CD14-positive monocyte (primary cell): ENCODE results near the gene IRF2BP2. TPM values are rescaled to one million over a fixed set of nuclear protein-coding genes. Genes with fewer than 3 reads are reported as not detected.
A peak's percentile ranks its signal among the peaks of the same experiment; 100 is the strongest.
"Not testable (repeated sequence)": the region's sequence is repeated elsewhere in the genome, so short reads cannot be mapped to it uniquely, and the experiment has no call there.

Source experiments
- DNase-seq, 3 donors: peaks; one replicate each; pipeline ENCODE4 v3.0.0-alpha.2; 2011 to 2022
- H2AFZ ChIP-seq: 2 replicates; pipeline ENCODE4 v1.6.0; 2012; ENCODE audit warnings: mild to moderate bottlenecking, low read depth, low read length, inconsistent platforms; ENCODE audit not compliant: insufficient read depth, poor library complexity, severe bottlenecking
- H3K27ac ChIP-seq, 2 donors: 1 replicate in 1 of 2; 2 replicates in 1 of 2; pipeline ENCODE4 v1.5.1; 2012 to 2013; ENCODE audit warnings: low read length in 2 of 2, control low read depth in 1 of 2, inconsistent platforms in 1 of 2, low read depth in 1 of 2, mild to moderate bottlenecking in 1 of 2
- H3K27me3 ChIP-seq, 2 donors: one replicate each; pipeline versions ENCODE4 v1.6.0 to v1.6.1; 2011 to 2013; ENCODE audit warnings: low read length in 2 of 2; ENCODE audit not compliant: control insufficient read depth in 2 of 2, insufficient read depth in 2 of 2
- H3K36me3 ChIP-seq, 2 donors: replicated peaks in 1 of 2; 1 replicate in 1 of 2; 2 replicates in 1 of 2; pipeline versions ENCODE4 v1.5.1 to v1.6.1; 2012 to 2013; ENCODE audit warnings: low read length in 2 of 2, control low read depth in 1 of 2, inconsistent platforms in 1 of 2, mild to moderate bottlenecking in 1 of 2; ENCODE audit not compliant: insufficient read depth in 2 of 2, control insufficient read depth in 1 of 2
- H3K4me1 ChIP-seq, 2 donors: 1 replicate in 1 of 2; 2 replicates in 1 of 2; pipeline versions ENCODE4 v1.5.1 to v1.6.1; 2012 to 2013; ENCODE audit warnings: low read length in 2 of 2, control low read depth in 1 of 2, inconsistent platforms in 1 of 2, mild to moderate bottlenecking in 1 of 2, moderate library complexity in 1 of 2; ENCODE audit not compliant: insufficient read depth in 2 of 2, control insufficient read depth in 1 of 2
- H3K4me2 ChIP-seq: replicated peaks from 2 replicates; pipeline ENCODE3; 2012; ENCODE audit warnings: low read length, moderate library complexity, mild to moderate bottlenecking; ENCODE audit not compliant: poor library complexity, severe bottlenecking; ENCODE audit errors: extremely low read depth
- H3K4me3 ChIP-seq, 3 experiments: fragments of 200-600 bp in 1 of 3; sonication (generic) in 1 of 3; replicated peaks in 1 of 3; 1 replicate in 2 of 3; 2 replicates in 1 of 3; pipeline ENCODE4 v1.5.1; 2011 to 2013; ENCODE audit warnings: low read length in 3 of 3, mild to moderate bottlenecking in 3 of 3, control low read depth in 2 of 3, low read depth in 2 of 3, inconsistent platforms in 1 of 3, moderate library complexity in 1 of 3
- H3K79me2 ChIP-seq: 2 replicates; pipeline ENCODE4 v1.6.0; 2012; ENCODE audit warnings: mild to moderate bottlenecking, control low read depth, inconsistent platforms, low read length, moderate library complexity; ENCODE audit not compliant: insufficient read depth
- H3K9ac ChIP-seq: 2 replicates; pipeline ENCODE4 v1.6.0; 2017; ENCODE audit warnings: low read length, mild to moderate bottlenecking; ENCODE audit not compliant: insufficient read depth, poor library complexity, severe bottlenecking
- H3K9me3 ChIP-seq, 2 donors: replicated peaks in 1 of 2; 1 replicate in 1 of 2; 2 replicates in 1 of 2; pipeline versions ENCODE4 v1.5.1 to v1.6.1; 2012 to 2013; ENCODE audit warnings: low read length in 2 of 2, control low read depth in 1 of 2; ENCODE audit not compliant: control insufficient read depth in 1 of 2, insufficient read depth in 1 of 2
- H4K20me1 ChIP-seq: 2 replicates; pipeline ENCODE4 v1.6.0; 2012; ENCODE audit warnings: mild to moderate bottlenecking, low read length, control low read depth, moderate library complexity; ENCODE audit not compliant: insufficient read depth
- H3K27ac Mint-ChIP-seq, 7 donors: one replicate each; pipeline ENCODE4 v1.8.0; 2020; ENCODE audit warnings: mild to moderate bottlenecking in 7 of 7, mixed read lengths in 7 of 7, moderate library complexity in 6 of 7, inconsistent platforms in 2 of 7
- H3K27me3 Mint-ChIP-seq, 3 donors: one replicate each; pipeline ENCODE4 v1.8.0; 2021 to 2022; ENCODE audit warnings: low read depth in 3 of 3, mild to moderate bottlenecking in 3 of 3, mixed read lengths in 3 of 3, moderate library complexity in 3 of 3, inconsistent platforms in 1 of 3
- H3K36me3 Mint-ChIP-seq, 2 donors: one replicate each; pipeline ENCODE4 v1.8.0; 2020; ENCODE audit warnings: mixed read lengths in 2 of 2, inconsistent platforms in 1 of 2, mild to moderate bottlenecking in 1 of 2
- H3K4me1 Mint-ChIP-seq: one replicate; pipeline ENCODE4 v1.8.0; 2020; ENCODE audit warnings: mild to moderate bottlenecking, mixed read lengths
- H3K4me3 Mint-ChIP-seq, 2 donors: one replicate each; pipeline ENCODE4 v1.8.0; 2020; ENCODE audit warnings: mild to moderate bottlenecking in 2 of 2, mixed read lengths in 2 of 2, moderate library complexity in 1 of 2
- H3K9me3 Mint-ChIP-seq, 7 donors: one replicate each; pipeline ENCODE4 v1.8.0; 2020 to 2022; ENCODE audit warnings: mixed read lengths in 7 of 7, mild to moderate bottlenecking in 6 of 7, moderate library complexity in 6 of 7, inconsistent platforms in 2 of 7
- WGBS: methylation state at CpG from one replicate; pipeline ENCODE4 v1.1.5; 2013; ENCODE audit warnings: missing lambda C conversion rate; ENCODE audit not compliant: insufficient coverage; 5-methylcytosine and 5-hydroxymethylcytosine counted together
- intact Hi-C, 2 donors: fragments of 100-400 bp; cut with micrococcal nuclease; formaldehyde crosslinking; loops; one replicate each; pipeline versions ENCODE4 v1.15.0 to v1.15.1; 2023
- polyA plus RNA-seq, 3 donors: library from polyadenylated mRNA; depleted of rRNA in 1 of 3; unstranded in 2 of 3; stranded (reverse) in 1 of 3; fragments of 300-500 nt in 2 of 3; fragments of >200 nt in 1 of 3; fragmentation: Illumina TruSeq in 2 of 3; gene quantifications; 1 replicate in 2 of 3; 2 replicates in 1 of 3; pipeline ENCODE4 v1.2.3, GENCODE V29; 2012 to 2021
- TF ChIP-seq, protein P1 (sequence below): fragments of 200-600 bp; IDR thresholded peaks from one replicate; pipeline ENCODE4 v1.8.0; 2022; ENCODE audit warnings: antibody characterized with exemption, mild to moderate bottlenecking

The IRF2BP2 gene
- polyA plus RNA-seq, 3 donors = 22.4 to 656 (median 22.6) TPM

DNA sequence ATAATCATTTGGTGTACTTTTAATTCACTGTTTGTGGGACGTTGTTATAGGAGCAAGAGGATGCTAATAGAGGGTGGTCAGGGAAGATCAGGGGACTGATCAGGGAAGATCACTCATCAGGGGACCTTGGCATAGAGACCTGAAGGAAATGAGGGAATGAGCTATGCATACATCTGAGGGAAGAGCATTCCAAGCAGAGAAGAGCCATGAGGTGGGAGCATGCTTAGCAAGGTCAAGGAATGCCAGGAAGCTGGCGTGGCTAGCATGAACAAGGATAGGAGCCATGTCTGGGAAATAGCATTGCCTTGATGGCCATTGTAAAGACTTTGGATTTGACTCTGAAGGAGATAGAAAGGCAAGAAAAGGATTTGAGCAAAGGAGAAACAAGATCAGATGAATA lies 14.1 kb downstream of the IRF2BP2 start:
- H3K4me3 Mint-ChIP-seq = no peak overlapping the region

GRCh38 chr1:234594575-234594974 lies 15.4 kb downstream of the IRF2BP2 start:
- not testable (repeated sequence) for H3K9me3 ChIP-seq, H3K27ac ChIP-seq, H3K36me3 ChIP-seq, H3K4me3 Mint-ChIP-seq, H3K36me3 Mint-ChIP-seq, H3K27me3 ChIP-seq, H3K9ac ChIP-seq, H3K79me2 ChIP-seq, H3K4me3 ChIP-seq, H2AFZ ChIP-seq, H3K27me3 Mint-ChIP-seq, H3K4me2 ChIP-seq, DNase-seq, H4K20me1 ChIP-seq
- peaks cover 22% of the 10 kb centered on the region for H3K4me1 Mint-ChIP-seq
- H3K9me3 Mint-ChIP-seq = peaks cover 0 to 11% (median 5%) of the 10 kb centered on the region in 7 donors
- H3K4me1 ChIP-seq = peaks cover 13 to 16% of the 10 kb centered on the region in 2 donors
- intact Hi-C loops = loop anchor here (5.0 to 10.0 kb wide), 2 partner anchors 50 to 97 kb away; no protein-coding TSS in a partner anchor
- H3K27ac Mint-ChIP-seq = peak overlapping the region in 1 of 7 donors; percentile 62
- WGBS = 8% methylated on average over 2 of the region's 4 CpGs

More for the DNA sequence above, 14.1 kb downstream of the IRF2BP2 start:
- Histone ChIP-seq H3K79me2 (peaks cover 11% of the 10 kb centered on the region), H3K4me3 (no peak overlapping the region), H2AFZ (no peak overlapping the region), H3K27me3 (no peaks in the 10 kb centered on the region), H3K9ac (no peak overlapping the region), H3K27ac (no peak overlapping the region), H3K4me2 (no peak overlapping the region), H4K20me1 (peaks cover 5% of the 10 kb centered on the region), H3K4me1 (peaks cover 24 to 27% of the 10 kb centered on the region in 2 donors), H3K9me3 (no peaks in the 10 kb centered on the region), H3K36me3 (no peaks in the 10 kb centered on the region)
- intact Hi-C loops = loop anchor here in 1 of 2 donors (10.0 kb wide), 1 partner anchor 51 kb away; no protein-coding TSS in a partner anchor
- WGBS = 95% methylated on average over 2 of the region's 2 CpGs
- no peak overlapping the region for H3K27ac Mint-ChIP-seq
- peaks cover 0 to 6% of the 10 kb centered on the region in 2 donors for H3K36me3 Mint-ChIP-seq
- DNase-seq = no peak
- peaks cover 0 to 11% (median 5%) of the 10 kb centered on the region in 7 donors for H3K9me3 Mint-ChIP-seq
- peaks cover 0 to 2% (median 1%) of the 10 kb centered on the region in 3 donors for H3K27me3 Mint-ChIP-seq
- peaks cover 25% of the 10 kb centered on the region for H3K4me1 Mint-ChIP-seq
- TF ChIP-seq, protein P1, sequence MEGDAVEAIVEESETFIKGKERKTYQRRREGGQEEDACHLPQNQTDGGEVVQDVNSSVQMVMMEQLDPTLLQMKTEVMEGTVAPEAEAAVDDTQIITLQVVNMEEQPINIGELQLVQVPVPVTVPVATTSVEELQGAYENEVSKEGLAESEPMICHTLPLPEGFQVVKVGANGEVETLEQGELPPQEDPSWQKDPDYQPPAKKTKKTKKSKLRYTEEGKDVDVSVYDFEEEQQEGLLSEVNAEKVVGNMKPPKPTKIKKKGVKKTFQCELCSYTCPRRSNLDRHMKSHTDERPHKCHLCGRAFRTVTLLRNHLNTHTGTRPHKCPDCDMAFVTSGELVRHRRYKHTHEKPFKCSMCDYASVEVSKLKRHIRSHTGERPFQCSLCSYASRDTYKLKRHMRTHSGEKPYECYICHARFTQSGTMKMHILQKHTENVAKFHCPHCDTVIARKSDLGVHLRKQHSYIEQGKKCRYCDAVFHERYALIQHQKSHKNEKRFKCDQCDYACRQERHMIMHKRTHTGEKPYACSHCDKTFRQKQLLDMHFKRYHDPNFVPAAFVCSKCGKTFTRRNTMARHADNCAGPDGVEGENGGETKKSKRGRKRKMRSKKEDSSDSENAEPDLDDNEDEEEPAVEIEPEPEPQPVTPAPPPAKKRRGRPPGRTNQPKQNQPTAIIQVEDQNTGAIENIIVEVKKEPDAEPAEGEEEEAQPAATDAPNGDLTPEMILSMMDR = no peak
